DOHH2 (cell line): Measurements from ENCODE around the gene DHX40.

Experiments
- H3F3A ChIP-seq: fragments of 200-600 bp; sonication (generic), shearing (Covaris generic); 2 replicates; pipeline ENCODE4 v1.6.0; 2016; ENCODE audit warnings: antibody characterized with exemption, mild to moderate bottlenecking; ENCODE audit not compliant: control insufficient read depth, insufficient read depth
- H3K27ac ChIP-seq: fragments of 200-600 bp; sonication (generic); 2 replicates; pipeline ENCODE4 v1.5.1; 2014; ENCODE audit warnings: low read depth, mild to moderate bottlenecking, low read length, moderate library complexity
- H3K27me3 ChIP-seq: fragments of 200-600 bp; sonication (generic); 2 replicates; pipeline ENCODE4 v1.6.1; 2014; ENCODE audit warnings: mild to moderate bottlenecking, low read length, mixed read lengths; ENCODE audit not compliant: control insufficient read depth
- H3K36me3 ChIP-seq: fragments of 200-600 bp; sonication (generic); 2 replicates; pipeline ENCODE4 v1.6.1; 2014; ENCODE audit warnings: mild to moderate bottlenecking, low read length, moderate library complexity, mixed read lengths; ENCODE audit not compliant: control insufficient read depth
- H3K4me1 ChIP-seq: fragments of 200-600 bp; sonication (generic); 2 replicates; pipeline ENCODE4 v1.6.1; 2014; ENCODE audit warnings: mild to moderate bottlenecking, low read length, mixed read lengths; ENCODE audit not compliant: control insufficient read depth
- H3K4me2 ChIP-seq: fragments of 200-600 bp; sonication (generic); 2 replicates; pipeline ENCODE4 v1.6.0; 2014; ENCODE audit warnings: mild to moderate bottlenecking, low read length, moderate library complexity
- H3K4me3 ChIP-seq: fragments of 200-600 bp; sonication (generic); 2 replicates; pipeline ENCODE4 v1.5.1; 2014; ENCODE audit warnings: mild to moderate bottlenecking, low read length, mixed read lengths
- H3K79me2 ChIP-seq: fragments of 200-600 bp; sonication (generic); 2 replicates; pipeline ENCODE4 v1.6.1; 2014; ENCODE audit warnings: mild to moderate bottlenecking, low read length, mixed read lengths; ENCODE audit not compliant: control insufficient read depth
- H3K9me2 ChIP-seq: fragments of 200-600 bp; sonication (generic); replicated peaks from 2 replicates; pipeline ENCODE4 v1.6.1; 2014; ENCODE audit warnings: mild to moderate bottlenecking, low read length, mixed read lengths; ENCODE audit not compliant: control insufficient read depth
- H3K9me3 ChIP-seq: fragments of 200-600 bp; sonication (generic); 2 replicates; pipeline ENCODE4 v1.6.1; 2014; ENCODE audit warnings: antibody characterized with exemption, low read length, mixed read lengths; ENCODE audit not compliant: control insufficient read depth, insufficient read depth
- H4K20me1 ChIP-seq: fragments of 200-600 bp; sonication (generic); 2 replicates; pipeline ENCODE4 v1.6.0; 2014; ENCODE audit warnings: low read depth, mild to moderate bottlenecking, antibody characterized with exemption, low read length, moderate library complexity; ENCODE audit not compliant: control insufficient read depth, insufficient read depth
- EZH2phosphoT487 ChIP-seq: fragments of 200-600 bp; sonication (generic); IDR thresholded peaks from 2 replicates; pipeline ENCODE4 v1.6.1; 2017; ENCODE audit warnings: borderline replicate concordance, mild to moderate bottlenecking, antibody characterized with exemption, low read length, moderate library complexity, mixed read lengths
- TF ChIP-seq, protein P1 (sequence below): fragments of 200-600 bp; sonication (generic); IDR thresholded peaks from one replicate; pipeline ENCODE4 v1.5.1; 2014; ENCODE audit warnings: antibody characterized with exemption, mild to moderate bottlenecking, low read depth, low read length; ENCODE audit not compliant: poor library complexity, severe bottlenecking

The DHX40 gene

DNA sequence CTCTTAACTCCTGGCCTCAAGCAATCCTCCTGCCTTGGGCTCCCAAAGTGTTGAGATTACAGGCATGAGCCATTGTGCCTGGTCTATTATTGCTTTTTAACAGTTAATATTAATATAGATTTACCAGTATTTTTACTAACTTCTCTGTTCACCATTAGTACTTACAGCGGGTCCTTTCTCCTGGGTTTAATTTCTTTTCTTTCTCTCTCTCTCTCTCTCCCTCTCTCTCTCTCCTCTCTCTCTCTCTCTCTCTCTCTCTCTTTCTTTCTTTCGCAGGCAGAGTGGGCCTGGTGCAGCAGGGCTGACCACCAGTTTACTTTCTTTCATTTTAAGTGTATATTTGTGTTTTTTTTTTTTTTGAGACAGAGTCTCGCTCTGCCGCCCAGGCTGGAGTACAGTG lies 14.7 kb upstream of the DHX40 start:
- Histone ChIP-seq H3K4me1 (no peaks in the 10 kb centered on the region), H3K27me3 (no peaks in the 10 kb centered on the region), H3K9me3 (no peaks in the 10 kb centered on the region), H3K4me3 (no peak overlapping the region), H3K9me2 (no peaks in the 10 kb centered on the region), H3K4me2 (no peak overlapping the region), H4K20me1 (no peaks in the 10 kb centered on the region), H3K27ac (no peak overlapping the region), H3K36me3 (no peaks in the 10 kb centered on the region), H3F3A (no peaks in the 10 kb centered on the region), H3K79me2 (no peaks in the 10 kb centered on the region)
- no peak for TF ChIP-seq EZH2phosphoT487
- TF ChIP-seq, protein P1, sequence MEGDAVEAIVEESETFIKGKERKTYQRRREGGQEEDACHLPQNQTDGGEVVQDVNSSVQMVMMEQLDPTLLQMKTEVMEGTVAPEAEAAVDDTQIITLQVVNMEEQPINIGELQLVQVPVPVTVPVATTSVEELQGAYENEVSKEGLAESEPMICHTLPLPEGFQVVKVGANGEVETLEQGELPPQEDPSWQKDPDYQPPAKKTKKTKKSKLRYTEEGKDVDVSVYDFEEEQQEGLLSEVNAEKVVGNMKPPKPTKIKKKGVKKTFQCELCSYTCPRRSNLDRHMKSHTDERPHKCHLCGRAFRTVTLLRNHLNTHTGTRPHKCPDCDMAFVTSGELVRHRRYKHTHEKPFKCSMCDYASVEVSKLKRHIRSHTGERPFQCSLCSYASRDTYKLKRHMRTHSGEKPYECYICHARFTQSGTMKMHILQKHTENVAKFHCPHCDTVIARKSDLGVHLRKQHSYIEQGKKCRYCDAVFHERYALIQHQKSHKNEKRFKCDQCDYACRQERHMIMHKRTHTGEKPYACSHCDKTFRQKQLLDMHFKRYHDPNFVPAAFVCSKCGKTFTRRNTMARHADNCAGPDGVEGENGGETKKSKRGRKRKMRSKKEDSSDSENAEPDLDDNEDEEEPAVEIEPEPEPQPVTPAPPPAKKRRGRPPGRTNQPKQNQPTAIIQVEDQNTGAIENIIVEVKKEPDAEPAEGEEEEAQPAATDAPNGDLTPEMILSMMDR, result no peak

GRCh38 chr17:59558039-59558438 lies 7.4 kb upstream of the DHX40 start:
- no peaks in the 10 kb centered on the region for H3K27me3 ChIP-seq
- no peaks in the 10 kb centered on the region for H3K9me2 ChIP-seq
- H3K27ac ChIP-seq, result no peak overlapping the region
- no peaks in the 10 kb centered on the region for H3K36me3 ChIP-seq
- no peaks in the 10 kb centered on the region; the same call in 1 of the 2 replicates for H3F3A ChIP-seq
- TF ChIP-seq, protein P1, result no peak
- no peak for TF ChIP-seq EZH2phosphoT487
- H3K4me1 ChIP-seq, result peaks cover 5% of the 10 kb centered on the region
- no peaks in the 10 kb centered on the region for H3K9me3 ChIP-seq
- H3K4me3 ChIP-seq, result no peak overlapping the region
- no peaks in the 10 kb centered on the region for H4K20me1 ChIP-seq
- no peaks in the 10 kb centered on the region for H3K79me2 ChIP-seq
- H3K4me2 ChIP-seq, result no peak overlapping the region

DNA sequence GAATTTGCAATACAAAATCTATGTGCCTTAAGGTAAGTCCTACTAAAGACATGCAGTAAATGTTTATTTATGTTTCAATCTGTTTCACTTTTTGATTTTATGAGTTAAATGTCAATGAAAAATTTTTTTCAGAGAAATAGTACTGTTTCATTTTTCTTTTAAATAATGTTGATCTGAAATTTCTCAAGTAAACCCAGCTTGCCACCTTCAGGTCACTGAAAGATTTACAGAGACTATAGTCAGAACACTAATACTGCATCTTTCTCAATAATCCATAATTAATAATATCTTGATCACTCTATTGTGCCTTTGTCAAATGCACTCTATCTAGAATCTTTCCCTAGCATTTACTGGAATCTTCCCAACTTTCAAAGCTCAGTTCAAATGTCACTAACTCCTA lies 6.5 kb upstream of the DHX40 start:
- peaks cover 5% of the 10 kb centered on the region for H3K4me1 ChIP-seq
- no peak for TF ChIP-seq EZH2phosphoT487
- TF ChIP-seq, protein P1, result peak; percentile 36
- no peak overlapping the region for H3K4me2 ChIP-seq
- H3K4me3 ChIP-seq, result no peak overlapping the region
- H3K27me3 ChIP-seq, result no peaks in the 10 kb centered on the region
- H3K9me3 ChIP-seq, result no peaks in the 10 kb centered on the region
- no peaks in the 10 kb centered on the region for H3K36me3 ChIP-seq
- no peak overlapping the region for H3K27ac ChIP-seq
- H3K9me2 ChIP-seq, result no peaks in the 10 kb centered on the region
- peaks cover 3% of the 10 kb centered on the region for H3F3A ChIP-seq
- H4K20me1 ChIP-seq, result no peaks in the 10 kb centered on the region
- H3K79me2 ChIP-seq, result no peaks in the 10 kb centered on the region
